H9 (cell line): Measurements from ENCODE around the gene GLYR1. TPM values are rescaled to one million over a fixed set of nuclear protein-coding genes. Genes with fewer than 3 reads are reported as not detected.
A peak's percentile ranks its signal among the peaks of the same experiment; 100 is the strongest.

ENCODE experiments used
- DNase-seq: peaks from one replicate; pipeline ENCODE4 v3.0.0-alpha.2; 2017
- H2AFZ ChIP-seq: one replicate; pipeline ENCODE4 v1.6.1; 2013; ENCODE audit warnings: mild to moderate bottlenecking, low read length, control low read depth, moderate library complexity
- H2AK5ac ChIP-seq: 2 replicates; pipeline ENCODE4 v1.6.1; 2013; ENCODE audit warnings: low read length, control low read depth, mixed read lengths; ENCODE audit not compliant: insufficient read length
- H2BK120ac ChIP-seq: one replicate; pipeline ENCODE4 v1.6.1; 2013; ENCODE audit warnings: low read depth, mild to moderate bottlenecking, low read length, control low read depth, inconsistent platforms; ENCODE audit not compliant: poor library complexity, severe bottlenecking
- H2BK12ac ChIP-seq: 2 replicates; pipeline ENCODE4 v1.6.1; 2013; ENCODE audit warnings: low read length, control low read depth, mixed read lengths, low read depth; ENCODE audit not compliant: insufficient read length
- H2BK15ac ChIP-seq: 2 replicates; pipeline ENCODE4 v1.6.1; 2013; ENCODE audit warnings: low read depth, low read length, control low read depth
- H2BK20ac ChIP-seq: one replicate; pipeline ENCODE4 v1.6.1; 2013; ENCODE audit warnings: low read depth, mild to moderate bottlenecking, low read length, control low read depth, inconsistent platforms; ENCODE audit not compliant: poor library complexity, severe bottlenecking
- H2BK5ac ChIP-seq: 2 replicates; pipeline ENCODE4 v1.6.1; 2013; ENCODE audit warnings: low read length, control low read depth, mixed read lengths; ENCODE audit not compliant: insufficient read length
- H3K14ac ChIP-seq: 2 replicates; pipeline ENCODE4 v1.6.1; 2013; ENCODE audit warnings: low read length, control low read depth; ENCODE audit not compliant: insufficient read depth
- H3K18ac ChIP-seq: 2 replicates; pipeline ENCODE4 v1.6.1; 2013; ENCODE audit warnings: low read depth, mild to moderate bottlenecking, mixed read lengths, low read length, control low read depth; ENCODE audit not compliant: insufficient read length
- H3K23ac ChIP-seq: 2 replicates; pipeline ENCODE4 v1.6.1; 2013; ENCODE audit warnings: low read length, control low read depth, mixed read lengths, low read depth; ENCODE audit not compliant: insufficient read length
- H3K23me2 ChIP-seq: 2 replicates; pipeline ENCODE4 v1.6.1; 2013; ENCODE audit warnings: low read depth, mild to moderate bottlenecking, mixed read lengths, low read length, control low read depth; ENCODE audit not compliant: insufficient read length, poor library complexity, severe bottlenecking
- H3K27ac ChIP-seq: 2 replicates; pipeline ENCODE4 v1.5.1; 2013; ENCODE audit warnings: low read length, control low read depth, mixed read lengths, low read depth; ENCODE audit not compliant: insufficient read length
- H3K27me3 ChIP-seq: 2 replicates; pipeline ENCODE4 v1.6.1; 2013; ENCODE audit warnings: low read length, control low read depth, inconsistent platforms; ENCODE audit not compliant: insufficient read depth
- H3K4ac ChIP-seq: 2 replicates; pipeline ENCODE4 v1.6.1; 2013; ENCODE audit warnings: low read depth, mild to moderate bottlenecking, control low read depth, inconsistent platforms, low read length, moderate library complexity
- H3K4me1 ChIP-seq: 2 replicates; pipeline ENCODE4 v1.6.1; 2013; ENCODE audit warnings: low read length, control low read depth, inconsistent platforms; ENCODE audit not compliant: insufficient read depth
- H3K4me2 ChIP-seq: 2 replicates; pipeline ENCODE4 v1.6.1; 2013; ENCODE audit warnings: low read length, control low read depth, mixed read lengths; ENCODE audit not compliant: insufficient read length, insufficient read depth
- H3K56ac ChIP-seq: 2 replicates; pipeline ENCODE4 v1.6.1; 2013; ENCODE audit warnings: low read depth, mild to moderate bottlenecking, mixed read lengths, low read length, control low read depth; ENCODE audit not compliant: insufficient read length
- H3K79me1 ChIP-seq: 2 replicates; pipeline ENCODE4 v1.6.1; 2013; ENCODE audit warnings: low read depth, mild to moderate bottlenecking, moderate library complexity, low read length, control low read depth, inconsistent platforms; ENCODE audit not compliant: insufficient read depth, poor library complexity, severe bottlenecking
- H3K79me2 ChIP-seq: 2 replicates; pipeline ENCODE4 v1.6.1; 2013; ENCODE audit warnings: low read length, control low read depth, inconsistent platforms; ENCODE audit not compliant: insufficient read depth
- H3K9ac ChIP-seq: 2 replicates; pipeline ENCODE4 v1.6.1; 2013; ENCODE audit warnings: low read length, control low read depth, mixed read lengths; ENCODE audit not compliant: insufficient read length; ENCODE audit errors: extremely low read depth
- H3K9me3 ChIP-seq: one replicate; pipeline ENCODE4 v1.6.1; 2013; ENCODE audit warnings: low read depth, low read length, inconsistent platforms; ENCODE audit not compliant: control insufficient read depth
- H3T11ph ChIP-seq: one replicate; pipeline ENCODE4 v1.6.1; 2013; ENCODE audit warnings: mild to moderate bottlenecking, low read length, control low read depth, inconsistent platforms
- H4K20me1 ChIP-seq: one replicate; pipeline ENCODE4 v1.6.1; 2013; ENCODE audit not compliant: control insufficient read depth, insufficient read length, insufficient read depth
- H4K5ac ChIP-seq: 2 replicates; pipeline ENCODE4 v1.6.1; 2013; ENCODE audit warnings: low read depth, mild to moderate bottlenecking, mixed read lengths, low read length, control low read depth; ENCODE audit not compliant: insufficient read length
- H4K8ac ChIP-seq: replicated peaks from 2 replicates; pipeline ENCODE4 v1.6.1; 2013; ENCODE audit warnings: low read length, control low read depth, mixed read lengths, low read depth; ENCODE audit not compliant: insufficient read length
- H4K91ac ChIP-seq: 2 replicates; pipeline ENCODE4 v1.6.1; 2013; ENCODE audit warnings: low read depth, mild to moderate bottlenecking, moderate library complexity, mixed read lengths, low read length, control low read depth; ENCODE audit not compliant: insufficient read length
- H3K27ac Mint-ChIP-seq, 3 experiments: 2 replicates in 2 of 3; 3 replicates in 1 of 3; pipeline ENCODE4 v1.8.0; 2020 to 2021; ENCODE audit warnings: mixed read lengths in 3 of 3, mild to moderate bottlenecking in 1 of 3, moderate library complexity in 1 of 3
- H3K27me3 Mint-ChIP-seq: 2 replicates; pipeline ENCODE4 v1.8.0; 2021; ENCODE audit warnings: low read depth, mild to moderate bottlenecking, moderate library complexity, mixed read lengths
- H3K36me3 Mint-ChIP-seq, 3 experiments: 2 replicates in 2 of 3; 3 replicates in 1 of 3; pipeline ENCODE4 v1.8.0; 2020 to 2021; ENCODE audit warnings: low read depth in 3 of 3, mixed read lengths in 3 of 3; ENCODE audit not compliant: insufficient read depth in 1 of 3
- H3K4me1 Mint-ChIP-seq, 2 experiments: 2 replicates each; pipeline ENCODE4 v1.8.0; 2020; ENCODE audit warnings: mixed read lengths in 2 of 2
- H3K4me3 Mint-ChIP-seq, 2 experiments: 2 replicates in 1 of 2; 3 replicates in 1 of 2; pipeline ENCODE4 v1.8.0; 2020 to 2021; ENCODE audit warnings: mild to moderate bottlenecking in 2 of 2, mixed read lengths in 2 of 2, moderate library complexity in 1 of 2
- H3K9me3 Mint-ChIP-seq, 2 experiments: 2 replicates in 1 of 2; 3 replicates in 1 of 2; pipeline ENCODE4 v1.8.0; 2020; ENCODE audit warnings: mild to moderate bottlenecking in 2 of 2, mixed read lengths in 2 of 2, moderate library complexity in 1 of 2
- WGBS: extraction: QIAGEN DNeasy Blood & Tissue Kit; methylation state at CpG from one replicate; pipeline ENCODE4 v1.1.7; 2013; ENCODE audit warnings: missing lambda C conversion rate, low lambda C conversion rate, mixed read lengths; ENCODE audit not compliant: insufficient read length; ENCODE audit errors: extremely low coverage; 5-methylcytosine and 5-hydroxymethylcytosine counted together
- total RNA-seq: library from RNA; stranded (reverse); gene quantifications from 2 replicates; pipeline ENCODE4 v1.2.1, GENCODE V29; 2021
- TF ChIP-seq, protein P1 (sequence below): fragments of 200-600 bp; sonication (generic); conservative IDR thresholded peaks from 3 replicates; pipeline ENCODE4 v1.8.0; 2021; ENCODE audit warnings: antibody characterized with exemption, mild to moderate bottlenecking

Gene GLYR1
- total RNA-seq, 1 experiment from 2014 or later: 114 TPM

DNA sequence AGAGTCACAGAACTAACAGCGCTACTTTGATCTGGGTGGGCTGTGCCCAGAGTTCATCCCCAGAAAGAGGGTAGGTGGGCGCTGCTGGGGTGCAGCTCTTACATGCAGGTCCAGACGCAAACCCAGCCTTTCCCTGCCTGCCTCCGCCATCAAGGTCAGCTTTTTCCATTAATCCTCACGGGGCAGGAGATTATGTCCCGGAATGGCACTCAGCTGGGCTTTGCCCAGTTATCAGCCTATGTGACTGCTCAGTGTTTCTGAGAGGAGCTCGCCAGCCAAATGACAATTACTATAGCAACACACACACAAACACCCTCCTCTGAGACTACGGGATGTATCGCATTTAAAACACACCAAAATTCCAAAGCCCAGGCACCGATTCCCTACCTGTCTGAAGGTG lies 20.1 kb downstream of the GLYR1 start:
- no peak overlapping the region for H3K4me2 ChIP-seq
- H3K27ac Mint-ChIP-seq: peak overlapping the region in 1 of 3 experiments; percentile 72; a peak in 2 of 7 replicates
- H3K9ac ChIP-seq: no peak overlapping the region
- H2BK20ac ChIP-seq: no peak overlapping the region
- H3K4me1 Mint-ChIP-seq: no peaks in the 10 kb centered on the region
- no peaks in the 10 kb centered on the region for H3K27me3 Mint-ChIP-seq
- H2BK15ac ChIP-seq: no peak overlapping the region
- no peak overlapping the region for H3T11ph ChIP-seq
- no peak overlapping the region for H3K14ac ChIP-seq
- no peaks in the 10 kb centered on the region for H3K9me3 Mint-ChIP-seq
- no peak overlapping the region for H3K27ac ChIP-seq
- WGBS: no CpG with 5 or more reads among the region's 10 CpGs
- no peak overlapping the region for H2BK5ac ChIP-seq
- H3K27me3 ChIP-seq: no peaks in the 10 kb centered on the region
- H4K8ac ChIP-seq: no peak overlapping the region
- H3K18ac ChIP-seq: no peak overlapping the region
- H4K91ac ChIP-seq: no peak overlapping the region
- H2BK120ac ChIP-seq: no peak overlapping the region
- no peaks in the 10 kb centered on the region for H3K79me1 ChIP-seq
- H2BK12ac ChIP-seq: no peak overlapping the region
- H3K36me3 Mint-ChIP-seq: peaks cover 22 to 85% (median 68%) of the 10 kb centered on the region in 3 experiments; a peak in 6 of 7 replicates
- H2AK5ac ChIP-seq: no peak overlapping the region
- no peaks in the 10 kb centered on the region for H4K20me1 ChIP-seq
- no peak overlapping the region for H3K56ac ChIP-seq
- no peaks in the 10 kb centered on the region for H3K4me1 ChIP-seq
- no peaks in the 10 kb centered on the region for H3K9me3 ChIP-seq
- DNase-seq: no peak
- H4K5ac ChIP-seq: no peak overlapping the region
- TF ChIP-seq, protein P1, sequence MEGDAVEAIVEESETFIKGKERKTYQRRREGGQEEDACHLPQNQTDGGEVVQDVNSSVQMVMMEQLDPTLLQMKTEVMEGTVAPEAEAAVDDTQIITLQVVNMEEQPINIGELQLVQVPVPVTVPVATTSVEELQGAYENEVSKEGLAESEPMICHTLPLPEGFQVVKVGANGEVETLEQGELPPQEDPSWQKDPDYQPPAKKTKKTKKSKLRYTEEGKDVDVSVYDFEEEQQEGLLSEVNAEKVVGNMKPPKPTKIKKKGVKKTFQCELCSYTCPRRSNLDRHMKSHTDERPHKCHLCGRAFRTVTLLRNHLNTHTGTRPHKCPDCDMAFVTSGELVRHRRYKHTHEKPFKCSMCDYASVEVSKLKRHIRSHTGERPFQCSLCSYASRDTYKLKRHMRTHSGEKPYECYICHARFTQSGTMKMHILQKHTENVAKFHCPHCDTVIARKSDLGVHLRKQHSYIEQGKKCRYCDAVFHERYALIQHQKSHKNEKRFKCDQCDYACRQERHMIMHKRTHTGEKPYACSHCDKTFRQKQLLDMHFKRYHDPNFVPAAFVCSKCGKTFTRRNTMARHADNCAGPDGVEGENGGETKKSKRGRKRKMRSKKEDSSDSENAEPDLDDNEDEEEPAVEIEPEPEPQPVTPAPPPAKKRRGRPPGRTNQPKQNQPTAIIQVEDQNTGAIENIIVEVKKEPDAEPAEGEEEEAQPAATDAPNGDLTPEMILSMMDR: no peak
- no peak overlapping the region for H3K23ac ChIP-seq
- no peak overlapping the region for H2AFZ ChIP-seq
- no peaks in the 10 kb centered on the region for H3K23me2 ChIP-seq
- H3K4me3 Mint-ChIP-seq: no peak overlapping the region
- H3K79me2 ChIP-seq: no peaks in the 10 kb centered on the region
- no peak overlapping the region for H3K4ac ChIP-seq
